ENCODE measurements around the gene UBXN6.

The UBXN6 gene

GRCh38 chr19:4501691-4502090 lies 44.1 kb upstream of the UBXN6 start:
- H3K4me1 ChIP-seq (ENCODE audit: control insufficient read depth, insufficient read depth, low read length), result peaks cover 12% of the 10 kb centered on the region
- H3K27me3 ChIP-seq (ENCODE audit: control insufficient read depth, insufficient read depth, low read length), result no peaks in the 10 kb centered on the region
- no peak overlapping the region for H3K4me2 ChIP-seq (ENCODE audit: low read length)
- no peaks in the 10 kb centered on the region for H3K9me3 ChIP-seq (replicated peaks; ENCODE audit: low read length)
- peaks cover 39% of the 10 kb centered on the region for H3K36me3 ChIP-seq (ENCODE audit: insufficient read depth, low read length)
- no peak overlapping the region for H3K9ac ChIP-seq (ENCODE audit: low read depth, low read length)
- H3K4me3 ChIP-seq (ENCODE audit: low read length), result no peak overlapping the region

GRCh38 chr19:4500841-4501591 lies 43.4 kb upstream of the UBXN6 start:
- Histone ChIP-seq H3K4me1 (ENCODE audit: control insufficient read depth, insufficient read depth, low read length) (peaks cover 5% of the 10 kb centered on the region), H3K4me3 (ENCODE audit: low read length) (no peak overlapping the region), H3K36me3 (ENCODE audit: insufficient read depth, low read length) (peaks cover 42% of the 10 kb centered on the region), H3K9me3 (replicated peaks; ENCODE audit: low read length) (no peaks in the 10 kb centered on the region), H3K27me3 (ENCODE audit: control insufficient read depth, insufficient read depth, low read length) (no peaks in the 10 kb centered on the region), H3K4me2 (ENCODE audit: low read length) (no peak overlapping the region), H3K9ac (ENCODE audit: low read depth, low read length) (no peak overlapping the region)

- Histone ChIP-seq H3K4me3 (ENCODE audit: low read length) (no peak overlapping the region), H3K27me3 (ENCODE audit: control insufficient read depth, insufficient read depth, low read length) (no peaks in the 10 kb centered on the region), H3K36me3 (ENCODE audit: insufficient read depth, low read length) (peaks cover 49% of the 10 kb centered on the region), H3K9me3 (replicated peaks; ENCODE audit: low read length) (no peaks in the 10 kb centered on the region), H3K4me2 (ENCODE audit: low read length) (no peak overlapping the region), H3K9ac (ENCODE audit: low read depth, low read length) (no peak overlapping the region), H3K4me1 (ENCODE audit: control insufficient read depth, insufficient read depth, low read length) (peaks cover 5% of the 10 kb centered on the region)
Observed at GRCh38 chr19:4499855-4500254, 42.3 kb upstream of the UBXN6 start.

- no peaks in the 10 kb centered on the region for H3K27me3 ChIP-seq (ENCODE audit: control insufficient read depth, insufficient read depth, low read length)
- H3K9ac ChIP-seq (ENCODE audit: low read depth, low read length), result no peak overlapping the region
- no peak overlapping the region for H3K4me3 ChIP-seq (ENCODE audit: low read length)
- peaks cover 46% of the 10 kb centered on the region for H3K36me3 ChIP-seq (ENCODE audit: insufficient read depth, low read length)
- H3K4me2 ChIP-seq (ENCODE audit: low read length), result no peak overlapping the region
- H3K4me1 ChIP-seq (ENCODE audit: control insufficient read depth, insufficient read depth, low read length), result no peaks in the 10 kb centered on the region
- no peaks in the 10 kb centered on the region for H3K9me3 ChIP-seq (replicated peaks; ENCODE audit: low read length)
Observed at GRCh38 chr19:4499318-4499717, 41.7 kb upstream of the UBXN6 start.

- H3K9ac ChIP-seq (ENCODE audit: low read depth, low read length), result no peak overlapping the region
- H3K4me2 ChIP-seq (ENCODE audit: low read length), result no peak overlapping the region
- no peaks in the 10 kb centered on the region for H3K9me3 ChIP-seq (replicated peaks; ENCODE audit: low read length)
- H3K4me1 ChIP-seq (ENCODE audit: control insufficient read depth, insufficient read depth, low read length), result no peaks in the 10 kb centered on the region
- H3K36me3 ChIP-seq (ENCODE audit: insufficient read depth, low read length), result peaks cover 45% of the 10 kb centered on the region
- H3K27me3 ChIP-seq (ENCODE audit: control insufficient read depth, insufficient read depth, low read length), result no peaks in the 10 kb centered on the region
- H3K4me3 ChIP-seq (ENCODE audit: low read length), result no peak overlapping the region
Observed at GRCh38 chr19:4498694-4499093, 41.1 kb upstream of the UBXN6 start.

- H3K27me3 ChIP-seq (ENCODE audit: control insufficient read depth, insufficient read depth, low read length), result no peaks in the 10 kb centered on the region
- H3K36me3 ChIP-seq (ENCODE audit: insufficient read depth, low read length), result peaks cover 45% of the 10 kb centered on the region
- H3K4me2 ChIP-seq (ENCODE audit: low read length), result no peak overlapping the region
- H3K4me3 ChIP-seq (ENCODE audit: low read length), result no peak overlapping the region
- no peaks in the 10 kb centered on the region for H3K4me1 ChIP-seq (ENCODE audit: control insufficient read depth, insufficient read depth, low read length)
- no peaks in the 10 kb centered on the region for H3K9me3 ChIP-seq (replicated peaks; ENCODE audit: low read length)
- H3K9ac ChIP-seq (ENCODE audit: low read depth, low read length), result no peak overlapping the region
Observed at GRCh38 chr19:4497770-4498389, 40.3 kb upstream of the UBXN6 start.

GRCh38 chr19:4496304-4496703 lies 38.7 kb upstream of the UBXN6 start:
- H3K9ac ChIP-seq (ENCODE audit: low read depth, low read length), result no peak overlapping the region
- no peaks in the 10 kb centered on the region for H3K4me1 ChIP-seq (ENCODE audit: control insufficient read depth, insufficient read depth, low read length)
- peaks cover 44% of the 10 kb centered on the region for H3K36me3 ChIP-seq (ENCODE audit: insufficient read depth, low read length)
- H3K4me3 ChIP-seq (ENCODE audit: low read length), result no peak overlapping the region
- H3K27me3 ChIP-seq (ENCODE audit: control insufficient read depth, insufficient read depth, low read length), result no peaks in the 10 kb centered on the region
- H3K4me2 ChIP-seq (ENCODE audit: low read length), result no peak overlapping the region
- no peaks in the 10 kb centered on the region for H3K9me3 ChIP-seq (replicated peaks; ENCODE audit: low read length)

GRCh38 chr19:4495471-4495870 lies 37.9 kb upstream of the UBXN6 start:
- Histone ChIP-seq H3K9ac (ENCODE audit: low read depth, low read length) (no peak overlapping the region), H3K4me3 (ENCODE audit: low read length) (no peak overlapping the region), H3K9me3 (replicated peaks; ENCODE audit: low read length) (no peaks in the 10 kb centered on the region), H3K27me3 (ENCODE audit: control insufficient read depth, insufficient read depth, low read length) (no peaks in the 10 kb centered on the region), H3K4me1 (ENCODE audit: control insufficient read depth, insufficient read depth, low read length) (no peaks in the 10 kb centered on the region), H3K4me2 (ENCODE audit: low read length) (no peak overlapping the region), H3K36me3 (ENCODE audit: insufficient read depth, low read length) (peaks cover 41% of the 10 kb centered on the region)

- Histone ChIP-seq H3K4me2 (ENCODE audit: low read length) (no peak overlapping the region), H3K9ac (ENCODE audit: low read depth, low read length) (no peak overlapping the region), H3K4me1 (ENCODE audit: control insufficient read depth, insufficient read depth, low read length) (no peaks in the 10 kb centered on the region), H3K27me3 (ENCODE audit: control insufficient read depth, insufficient read depth, low read length) (no peaks in the 10 kb centered on the region), H3K4me3 (ENCODE audit: low read length) (no peak overlapping the region), H3K36me3 (ENCODE audit: insufficient read depth, low read length) (peaks cover 48% of the 10 kb centered on the region), H3K9me3 (replicated peaks; ENCODE audit: low read length) (no peaks in the 10 kb centered on the region)
Observed at GRCh38 chr19:4494691-4495064, 37.1 kb upstream of the UBXN6 start.

- no peak overlapping the region for H3K4me2 ChIP-seq (ENCODE audit: low read length)
- H3K9me3 ChIP-seq (replicated peaks; ENCODE audit: low read length), result no peaks in the 10 kb centered on the region
- H3K4me3 ChIP-seq (ENCODE audit: low read length), result no peak overlapping the region
- H3K4me1 ChIP-seq (ENCODE audit: control insufficient read depth, insufficient read depth, low read length), result no peaks in the 10 kb centered on the region
- H3K9ac ChIP-seq (ENCODE audit: low read depth, low read length), result no peak overlapping the region
- H3K36me3 ChIP-seq (ENCODE audit: insufficient read depth, low read length), result peaks cover 50% of the 10 kb centered on the region
- H3K27me3 ChIP-seq (ENCODE audit: control insufficient read depth, insufficient read depth, low read length), result no peaks in the 10 kb centered on the region
Observed at GRCh38 chr19:4493929-4494690, 36.5 kb upstream of the UBXN6 start.

- H3K9ac ChIP-seq (ENCODE audit: low read depth, low read length), result no peak overlapping the region
- no peaks in the 10 kb centered on the region for H3K4me1 ChIP-seq (ENCODE audit: control insufficient read depth, insufficient read depth, low read length)
- no peaks in the 10 kb centered on the region for H3K9me3 ChIP-seq (replicated peaks; ENCODE audit: low read length)
- H3K27me3 ChIP-seq (ENCODE audit: control insufficient read depth, insufficient read depth, low read length), result no peaks in the 10 kb centered on the region
- no peak overlapping the region for H3K4me2 ChIP-seq (ENCODE audit: low read length)
- no peak overlapping the region for H3K4me3 ChIP-seq (ENCODE audit: low read length)
- peaks cover 49% of the 10 kb centered on the region for H3K36me3 ChIP-seq (ENCODE audit: insufficient read depth, low read length)
Observed at GRCh38 chr19:4493104-4493928, 35.7 kb upstream of the UBXN6 start.

Data from skeletal muscle satellite cell (primary cell).